A673 (cell line): ENCODE data around the gene MTHFD2L. TPM values are rescaled to one million over a fixed set of nuclear protein-coding genes. Genes with fewer than 3 reads are reported as not detected.

Experiments used
- BruUV-seq: library from RNA; stranded (reverse); fragments of 400-500 nt; replicated peaks from 2 replicates; lab custom pipeline; 2021; lab: Mats Ljungman, UMichigan
- CTCF ChIA-PET: fragments of 300-600 bp; sonication (Branson Sonifier 250); formaldehyde crosslinking; loops from one replicate; lab custom pipeline; 2022; ENCODE audit warnings: antibody characterized with exemption; lab: Charles Lee
- POLR2A ChIA-PET: fragments of 300-600 bp; sonication (Branson Sonifier 250); formaldehyde crosslinking; loops from one replicate; lab custom pipeline; 2022; ENCODE audit warnings: antibody characterized with exemption; ENCODE audit not compliant: low non-redundant PET; lab: Charles Lee
- DNase-seq: peaks from one replicate; pipeline ENCODE4 v3.0.0-alpha.2; 2015; ENCODE audit warnings: low spot score
- H3K27ac ChIP-seq: fragments of 200-600 bp; sonication (generic); 2 replicates; pipeline ENCODE4 v1.5.1; 2016; ENCODE audit warnings: mixed run types, low read depth, mild to moderate bottlenecking, mixed read lengths, antibody characterized with exemption, low read length; ENCODE audit not compliant: poor library complexity, severe bottlenecking
- H3K27me3 ChIP-seq: fragments of 200-600 bp; sonication (generic); replicated peaks from 2 replicates; pipeline ENCODE4 v1.6.1; 2017; ENCODE audit warnings: mixed run types, low read depth, mild to moderate bottlenecking, mixed read lengths, antibody characterized with exemption, low read length; ENCODE audit not compliant: insufficient read depth, poor library complexity
- H3K36me3 ChIP-seq: fragments of 200-600 bp; sonication (generic); 2 replicates; pipeline ENCODE4 v1.6.1; 2016; ENCODE audit warnings: mixed run types, mild to moderate bottlenecking, mixed read lengths, antibody characterized with exemption, low read length; ENCODE audit not compliant: insufficient read depth, poor library complexity, severe bottlenecking
- H3K4me1 ChIP-seq: fragments of 200-600 bp; sonication (generic); 2 replicates; pipeline ENCODE4 v1.6.1; 2017; ENCODE audit warnings: mixed run types, mild to moderate bottlenecking, mixed read lengths, antibody characterized with exemption, low read length; ENCODE audit not compliant: insufficient read depth, poor library complexity, severe bottlenecking
- H3K4me3 ChIP-seq: fragments of 200-600 bp; sonication (generic); 2 replicates; pipeline ENCODE4 v1.5.1; 2016; ENCODE audit warnings: low read depth, mixed run types, mild to moderate bottlenecking, mixed read lengths, low read length; ENCODE audit not compliant: poor library complexity, severe bottlenecking
- H3K9me3 ChIP-seq: fragments of 200-600 bp; sonication (generic); 2 replicates; pipeline ENCODE4 v1.6.1; 2016; ENCODE audit warnings: mixed run types, low read depth, mild to moderate bottlenecking, mixed read lengths, antibody characterized with exemption, low read length; ENCODE audit not compliant: poor library complexity, severe bottlenecking
- EZH2 ChIP-seq: fragments of 200-600 bp; sonication (generic); IDR thresholded peaks from 2 replicates; pipeline ENCODE4 v1.6.1; 2017; ENCODE audit warnings: borderline replicate concordance, low read depth, mild to moderate bottlenecking, mixed read lengths, antibody characterized with exemption, low read length; ENCODE audit not compliant: poor library complexity, severe bottlenecking
- intact Hi-C: fragments of 100-400 bp; cut with micrococcal nuclease; formaldehyde crosslinking; loops from one replicate; pipeline ENCODE4 v1.10.0; 2022; ENCODE audit not compliant: unreplicated experiment
- total RNA-seq: library from RNA; stranded (reverse); gene quantifications from 2 replicates; pipeline ENCODE4 v1.2.3, GENCODE V29; 2021
- TF ChIP-seq, protein P1 (sequence below): fragments of 300-800, 200-600 bp; sonication (generic); conservative IDR thresholded peaks from 2 replicates; pipeline ENCODE4 v1.5.1; 2017; ENCODE audit warnings: low read depth, mild to moderate bottlenecking, antibody characterized with exemption, low read length, moderate library complexity, mixed read lengths

Gene MTHFD2L
- total RNA-seq, 1 experiment from 2014 or later: 11.4 TPM

GRCh38 chr4:74263551-74263950 is 105.6 kb downstream of the MTHFD2L start:
- TF ChIP-seq EZH2: no peak
- TF ChIP-seq, protein P1, sequence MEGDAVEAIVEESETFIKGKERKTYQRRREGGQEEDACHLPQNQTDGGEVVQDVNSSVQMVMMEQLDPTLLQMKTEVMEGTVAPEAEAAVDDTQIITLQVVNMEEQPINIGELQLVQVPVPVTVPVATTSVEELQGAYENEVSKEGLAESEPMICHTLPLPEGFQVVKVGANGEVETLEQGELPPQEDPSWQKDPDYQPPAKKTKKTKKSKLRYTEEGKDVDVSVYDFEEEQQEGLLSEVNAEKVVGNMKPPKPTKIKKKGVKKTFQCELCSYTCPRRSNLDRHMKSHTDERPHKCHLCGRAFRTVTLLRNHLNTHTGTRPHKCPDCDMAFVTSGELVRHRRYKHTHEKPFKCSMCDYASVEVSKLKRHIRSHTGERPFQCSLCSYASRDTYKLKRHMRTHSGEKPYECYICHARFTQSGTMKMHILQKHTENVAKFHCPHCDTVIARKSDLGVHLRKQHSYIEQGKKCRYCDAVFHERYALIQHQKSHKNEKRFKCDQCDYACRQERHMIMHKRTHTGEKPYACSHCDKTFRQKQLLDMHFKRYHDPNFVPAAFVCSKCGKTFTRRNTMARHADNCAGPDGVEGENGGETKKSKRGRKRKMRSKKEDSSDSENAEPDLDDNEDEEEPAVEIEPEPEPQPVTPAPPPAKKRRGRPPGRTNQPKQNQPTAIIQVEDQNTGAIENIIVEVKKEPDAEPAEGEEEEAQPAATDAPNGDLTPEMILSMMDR: no peak
- Histone ChIP-seq H3K9me3 (no peaks in the 10 kb centered on the region), H3K27ac (no peak overlapping the region), H3K27me3 (no peaks in the 10 kb centered on the region), H3K36me3 (no peaks in the 10 kb centered on the region), H3K4me1 (no peaks in the 10 kb centered on the region), H3K4me3 (no peak overlapping the region)
- ChIA-PET POLR2A (no interaction called here), CTCF (no interaction called here)
- no TSS peak for BruUV-seq
- no peak for DNase-seq
- intact Hi-C loops: no loop called here

DNA sequence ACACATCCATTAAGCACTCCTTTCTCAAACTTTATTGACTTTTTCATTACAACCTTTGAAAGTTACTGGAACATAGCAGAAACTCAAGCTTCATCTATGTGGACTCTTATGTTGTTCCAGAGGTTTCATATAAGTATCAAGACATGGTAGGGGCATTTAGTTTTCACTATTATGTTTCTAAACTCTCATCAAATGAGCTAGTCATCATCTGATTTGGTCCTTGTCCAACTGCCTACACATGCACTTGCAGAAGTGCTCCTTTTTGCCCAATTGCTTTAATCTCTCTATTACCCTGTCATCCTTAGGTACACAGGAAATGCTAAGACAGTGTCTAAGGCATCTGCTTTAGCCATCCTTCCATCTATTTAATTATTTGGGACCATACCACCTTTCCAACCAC is 108.2 kb downstream of the MTHFD2L start:
- no peak for DNase-seq
- Histone ChIP-seq H3K4me1 (no peaks in the 10 kb centered on the region), H3K27ac (no peak overlapping the region), H3K4me3 (no peak overlapping the region), H3K36me3 (no peaks in the 10 kb centered on the region), H3K9me3 (no peaks in the 10 kb centered on the region), H3K27me3 (no peaks in the 10 kb centered on the region)
- intact Hi-C loops: no loop called here
- CTCF ChIA-PET: no interaction called here
- no peak for TF ChIP-seq EZH2
- TF ChIP-seq, protein P1: no peak
- no TSS peak for BruUV-seq
- POLR2A ChIA-PET: no interaction called here

DNA sequence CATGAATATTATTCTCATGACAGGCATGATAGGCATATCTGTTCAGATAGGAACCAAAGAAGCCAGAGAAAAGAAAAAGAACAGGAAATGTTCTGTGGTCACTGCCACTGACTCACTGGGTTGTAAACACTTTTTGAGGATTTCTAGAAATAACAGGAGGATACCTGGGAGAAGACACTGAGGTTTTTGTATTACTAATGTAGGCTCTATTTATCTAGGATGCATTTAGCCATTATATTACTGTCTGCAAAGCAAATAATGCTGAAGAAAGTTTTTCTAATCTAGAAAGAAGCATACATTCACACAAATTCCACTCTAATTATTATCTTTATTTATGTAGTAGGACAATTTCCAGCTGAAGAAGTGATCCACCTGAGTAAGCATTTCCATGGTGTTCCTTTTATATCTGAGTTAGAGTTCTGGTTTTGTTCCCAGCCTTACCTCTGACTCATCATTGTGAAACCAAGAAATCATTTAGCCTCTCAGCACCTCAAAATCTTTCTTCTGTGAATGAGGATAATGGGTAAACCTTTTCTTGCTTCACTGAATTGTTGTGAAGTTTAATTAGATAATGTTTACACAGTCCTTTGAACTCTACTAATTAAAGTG is 110.2 kb downstream of the MTHFD2L start:
- CTCF ChIA-PET: no interaction called here
- H3K4me3 ChIP-seq: no peak overlapping the region
- no peak overlapping the region for H3K27ac ChIP-seq
- intact Hi-C loops: no loop called here
- H3K36me3 ChIP-seq: no peaks in the 10 kb centered on the region
- TF ChIP-seq, protein P1: no peak
- no peak for TF ChIP-seq EZH2
- POLR2A ChIA-PET: no interaction called here
- H3K9me3 ChIP-seq: no peaks in the 10 kb centered on the region
- DNase-seq: no peak
- no TSS peak for BruUV-seq
- H3K4me1 ChIP-seq: no peaks in the 10 kb centered on the region
- no peaks in the 10 kb centered on the region for H3K27me3 ChIP-seq
